Measurements from ENCODE around the gene POPDC3. TPM values are rescaled to one million over a fixed set of nuclear protein-coding genes. Genes with fewer than 3 reads are reported as not detected.

Gene POPDC3
- total and polyA plus RNA-seq, 2 donors = 0.37 to 2.5 TPM

DNA sequence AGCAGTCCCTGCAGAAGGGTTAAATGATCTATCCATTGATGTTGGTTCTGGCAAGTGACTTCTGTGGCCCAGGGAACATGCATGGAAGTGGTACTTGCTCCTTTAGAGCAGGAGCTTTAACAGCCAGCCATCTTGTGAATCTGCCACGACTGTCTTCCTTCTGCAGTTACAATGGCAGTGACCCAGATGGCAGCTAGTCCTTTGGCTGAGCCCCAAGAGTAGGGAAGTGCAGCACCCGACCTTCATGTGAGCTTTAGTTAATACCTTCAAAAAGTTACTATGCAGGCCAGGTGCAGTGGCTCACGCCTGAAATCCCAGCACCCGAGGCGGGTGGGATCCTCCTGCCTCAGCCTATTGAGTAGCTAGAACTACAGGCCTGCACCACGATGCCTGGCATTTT, 66.4 kb downstream of the POPDC3 start:
- H3K4me1 ChIP-seq (ENCODE audit: insufficient read depth) = no peaks in the 10 kb centered on the region
- H3K36me3 ChIP-seq (ENCODE audit: insufficient read depth) = no peaks in the 10 kb centered on the region
- H3K27ac ChIP-seq (ENCODE audit: low read depth) = no peak overlapping the region
- 62% methylated on average over 6 of the region's 6 CpGs for WGBS
- DNase-seq (ENCODE audit: extremely low spot score) = no peak
- H3K4me3 ChIP-seq (ENCODE audit: low read depth, low read length) = no peak overlapping the region

DNA sequence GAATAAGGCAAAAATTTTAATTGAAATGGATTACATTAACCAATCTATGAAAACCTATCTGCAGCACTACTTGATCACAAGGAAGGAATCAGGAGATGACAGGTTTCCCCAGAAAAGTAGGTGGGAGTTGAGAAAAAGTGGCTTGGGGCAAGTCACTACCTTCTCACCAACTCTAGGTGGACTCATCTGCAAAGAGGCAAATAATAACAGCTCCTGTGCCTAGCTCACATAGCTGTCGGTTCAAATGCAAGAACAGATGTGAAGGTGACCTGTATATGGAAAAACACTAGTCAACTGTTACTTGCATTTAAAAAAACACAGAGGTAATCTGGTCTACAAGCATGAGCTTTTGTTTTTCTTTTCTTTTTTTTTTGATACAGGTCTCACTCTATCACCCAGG, 67.2 kb downstream of the POPDC3 start:
- H3K4me1 ChIP-seq (ENCODE audit: insufficient read depth) = no peaks in the 10 kb centered on the region
- H3K4me3 ChIP-seq (ENCODE audit: low read depth, low read length) = no peak overlapping the region
- no peaks in the 10 kb centered on the region for H3K36me3 ChIP-seq (ENCODE audit: insufficient read depth)
- 86% methylated on average over 1 of the region's 1 CpG for WGBS
- no peak overlapping the region for H3K27ac ChIP-seq (ENCODE audit: low read depth)
- DNase-seq (ENCODE audit: extremely low spot score) = no peak

DNA sequence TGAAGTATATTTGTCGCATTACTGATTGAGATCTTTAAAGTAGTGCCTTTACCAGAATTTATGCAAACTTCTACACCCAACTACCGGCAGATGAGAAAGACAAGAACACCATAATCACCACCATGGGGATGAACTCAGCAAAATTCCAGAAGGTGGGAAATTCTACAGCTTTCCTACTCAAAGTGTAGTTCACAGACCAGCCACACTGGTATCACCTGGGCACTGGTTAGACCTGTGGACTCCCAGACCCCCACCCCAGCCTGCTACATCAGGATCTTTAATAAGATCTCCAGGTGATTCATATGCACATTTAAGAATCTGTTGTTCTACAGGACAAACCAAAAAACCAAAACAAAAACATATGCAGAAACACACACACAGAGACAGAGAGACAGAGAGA, 67.9 kb downstream of the POPDC3 start:
- no peak for DNase-seq (ENCODE audit: extremely low spot score)
- WGBS = 97% methylated on average over 2 of the region's 2 CpGs
- Histone ChIP-seq H3K4me1 (ENCODE audit: insufficient read depth) (no peaks in the 10 kb centered on the region), H3K27ac (ENCODE audit: low read depth) (no peak overlapping the region), H3K4me3 (ENCODE audit: low read depth, low read length) (no peak overlapping the region), H3K36me3 (ENCODE audit: insufficient read depth) (no peaks in the 10 kb centered on the region)

DNA sequence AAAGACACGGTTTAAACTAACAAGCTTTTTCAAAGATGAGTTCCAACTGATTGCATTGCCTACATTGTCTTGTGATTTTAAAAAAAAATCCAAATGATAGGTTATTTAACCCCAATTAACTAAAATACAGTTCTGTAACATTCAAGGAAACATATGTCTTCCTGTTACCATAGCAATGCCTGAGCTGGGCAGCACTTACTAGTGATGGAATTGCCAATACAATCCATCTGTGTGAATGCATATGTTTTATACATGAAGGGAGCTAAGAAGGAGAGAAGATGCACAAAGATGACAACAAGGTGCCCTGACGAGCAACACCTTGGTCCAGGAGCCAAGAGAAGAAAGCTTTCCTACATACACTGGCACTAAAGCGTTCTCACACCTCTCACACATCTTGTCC, 68.7 kb downstream of the POPDC3 start:
- DNase-seq (ENCODE audit: extremely low spot score) = no peak
- 86% methylated on average over 3 of the region's 3 CpGs for WGBS
- Histone ChIP-seq H3K27ac (ENCODE audit: low read depth) (no peak overlapping the region), H3K4me1 (ENCODE audit: insufficient read depth) (no peaks in the 10 kb centered on the region), H3K4me3 (ENCODE audit: low read depth, low read length) (no peak overlapping the region), H3K36me3 (ENCODE audit: insufficient read depth) (no peaks in the 10 kb centered on the region)

DNA sequence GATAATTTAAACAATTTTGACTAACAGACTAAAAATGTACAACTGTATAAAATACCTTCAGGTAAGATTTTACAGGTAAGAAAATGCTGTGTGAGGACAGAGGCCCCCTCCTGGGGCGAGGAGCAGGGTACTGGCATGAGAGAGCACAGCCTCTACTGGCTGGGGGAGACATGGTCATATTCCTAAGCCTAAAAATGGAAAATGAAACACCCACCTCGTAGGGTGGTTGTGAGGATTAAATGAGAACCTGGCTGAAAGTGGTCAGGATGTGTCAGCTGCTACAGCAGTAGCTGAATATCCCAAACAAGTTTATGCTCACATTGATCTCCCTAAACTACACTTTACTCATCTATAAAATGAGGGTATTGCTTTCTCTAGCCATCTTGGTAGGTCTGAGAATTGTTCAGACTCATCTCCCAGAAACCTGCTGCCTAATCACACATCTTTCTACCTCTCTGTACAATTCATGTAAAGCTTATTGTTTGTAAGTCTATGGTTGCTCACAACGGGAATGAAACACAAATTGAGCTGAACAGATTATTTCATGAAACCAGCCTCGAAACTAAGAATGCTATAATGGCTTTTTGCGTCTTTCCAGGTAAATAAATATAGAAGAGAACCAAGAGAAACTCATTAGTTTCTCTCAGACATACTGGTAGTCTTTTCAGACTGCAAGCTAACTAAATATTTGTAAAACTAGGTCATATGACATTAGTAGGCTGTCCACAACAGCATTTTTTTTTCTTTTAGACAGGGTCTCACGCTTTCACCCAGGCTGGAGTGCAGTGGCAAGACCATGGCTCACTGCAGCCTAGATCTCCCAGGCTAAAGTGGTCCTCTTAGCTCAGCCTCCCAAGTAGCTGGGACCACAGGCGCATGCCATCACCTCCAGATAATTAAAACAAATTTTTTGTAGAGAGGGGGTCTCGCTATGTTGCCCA, 69.6 kb downstream of the POPDC3 start:
- 76% methylated on average over 8 of the region's 8 CpGs for WGBS
- Histone ChIP-seq H3K36me3 (ENCODE audit: insufficient read depth) (no peaks in the 10 kb centered on the region), H3K4me1 (ENCODE audit: insufficient read depth) (no peaks in the 10 kb centered on the region), H3K4me3 (ENCODE audit: low read depth, low read length) (no peak overlapping the region), H3K27ac (ENCODE audit: low read depth) (no peak overlapping the region)
- DNase-seq (ENCODE audit: extremely low spot score) = no peak

DNA sequence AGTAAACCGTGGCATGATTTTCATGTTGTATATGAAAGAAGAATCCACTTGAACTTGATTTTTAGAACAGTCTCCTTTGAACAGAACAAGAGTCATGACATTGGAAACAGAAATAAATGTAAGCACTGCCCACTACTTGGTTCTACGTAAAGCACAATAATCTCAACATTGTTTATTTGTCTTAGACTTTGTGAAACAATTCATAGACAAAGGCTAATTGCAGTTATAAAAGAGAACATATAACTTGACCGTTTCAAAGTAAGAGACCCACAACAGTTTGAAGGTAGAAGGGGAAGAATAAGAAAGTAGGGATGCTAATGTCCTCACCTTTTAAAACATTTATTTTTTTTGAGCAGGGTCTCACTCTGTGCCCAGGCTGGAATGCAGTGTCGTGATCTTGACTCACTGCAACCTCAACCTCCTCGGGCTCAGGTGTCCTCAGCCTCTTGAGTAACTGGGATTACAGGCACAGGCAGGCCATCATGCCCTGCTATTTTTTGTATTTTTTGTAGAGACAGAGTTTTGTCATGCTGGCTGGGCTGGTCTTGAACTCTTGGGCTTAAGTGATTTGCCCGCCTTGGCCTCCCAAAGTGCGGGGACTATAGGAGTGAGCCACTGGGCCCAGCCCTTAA, 71.1 kb downstream of the POPDC3 start:
- H3K4me3 ChIP-seq (ENCODE audit: low read depth, low read length) = no peak overlapping the region
- DNase-seq (ENCODE audit: extremely low spot score) = no peak
- H3K27ac ChIP-seq (ENCODE audit: low read depth) = no peak overlapping the region
- no peaks in the 10 kb centered on the region for H3K4me1 ChIP-seq (ENCODE audit: insufficient read depth)
- no peaks in the 10 kb centered on the region for H3K36me3 ChIP-seq (ENCODE audit: insufficient read depth)
- 85% methylated on average over 7 of the region's 7 CpGs for WGBS

Other genes starting within 250 kb of the POPDC3 start
- 0.37 TPM for gene LIN28B, start 222.9 kb downstream of the POPDC3 start, total RNA-seq
- not detected for gene LIN28B, start 222.9 kb downstream of the POPDC3 start, polyA plus RNA-seq
- 26.2 TPM for gene PREP, start 223.1 kb upstream of the POPDC3 start, total RNA-seq
- gene PREP, start 223.1 kb upstream of the POPDC3 start, polyA plus RNA-seq = 26.9 TPM